Mesenchymal stem cell (in vitro differentiated cells and primary cell): ENCODE data around the gene IL18RAP.

Experiments
- DNase-seq: peaks from one replicate; pipeline ENCODE4 v3.0.0-alpha.2; 2013
- H2AFZ ChIP-seq: one replicate; pipeline ENCODE4 v1.6.1; 2013; ENCODE audit warnings: low read depth, mild to moderate bottlenecking, control low read depth, inconsistent platforms, low read length, moderate library complexity
- H2AK5ac ChIP-seq: 2 replicates; pipeline ENCODE4 v1.6.1; 2013; ENCODE audit warnings: low read length, moderate library complexity, mild to moderate bottlenecking, inconsistent platforms; ENCODE audit not compliant: severe bottlenecking
- H2BK120ac ChIP-seq: one replicate; pipeline ENCODE4 v1.6.1; 2013; ENCODE audit warnings: low read depth, mild to moderate bottlenecking, inconsistent platforms, low read length, moderate library complexity
- H2BK12ac ChIP-seq, 2 experiments: one replicate each; pipeline ENCODE4 v1.6.1; 2013; ENCODE audit warnings: inconsistent platforms in 2 of 2, low read length in 2 of 2, mild to moderate bottlenecking in 2 of 2, moderate library complexity in 2 of 2, control low read depth in 1 of 2
- H2BK15ac ChIP-seq: one replicate; pipeline ENCODE4 v1.6.1; 2013; ENCODE audit warnings: mild to moderate bottlenecking, low read depth, inconsistent platforms; ENCODE audit not compliant: poor library complexity, severe bottlenecking
- H2BK5ac ChIP-seq: 2 replicates; pipeline ENCODE4 v1.6.1; 2013; ENCODE audit warnings: low read depth, mild to moderate bottlenecking, low read length, control low read depth, inconsistent platforms; ENCODE audit not compliant: poor library complexity, severe bottlenecking
- H3K14ac ChIP-seq, 2 experiments: one replicate each; pipeline ENCODE4 v1.6.1; 2013; ENCODE audit warnings: inconsistent platforms in 2 of 2, low read length in 2 of 2, control low read depth in 1 of 2, mild to moderate bottlenecking in 1 of 2, moderate library complexity in 1 of 2
- H3K18ac ChIP-seq, 2 experiments: one replicate each; pipeline ENCODE4 v1.6.1; 2013; ENCODE audit warnings: inconsistent platforms in 2 of 2, low read length in 2 of 2, control low read depth in 1 of 2, low read depth in 1 of 2, mild to moderate bottlenecking in 1 of 2
- H3K23ac ChIP-seq, 2 experiments: one replicate each; pipeline ENCODE4 v1.6.1; 2013; ENCODE audit warnings: inconsistent platforms in 2 of 2, low read length in 2 of 2, mild to moderate bottlenecking in 2 of 2, moderate library complexity in 2 of 2, control low read depth in 1 of 2
- H3K27ac ChIP-seq: 2 replicates; pipeline ENCODE4 v1.5.1; 2013; ENCODE audit warnings: mild to moderate bottlenecking, moderate library complexity, low read length, control low read depth, inconsistent platforms; ENCODE audit not compliant: poor library complexity, severe bottlenecking
- H3K27me3 ChIP-seq, 2 experiments: 2 replicates each; pipeline versions ENCODE4 v1.6.1 to v1.7.0; 2013; ENCODE audit warnings: low read length in 2 of 2, mild to moderate bottlenecking in 2 of 2, moderate library complexity in 2 of 2, control low read depth in 1 of 2, inconsistent platforms in 1 of 2; ENCODE audit not compliant: control insufficient read depth in 1 of 2, insufficient read depth in 1 of 2
- H3K36me3 ChIP-seq, 2 experiments: 2 replicates each; pipeline versions ENCODE4 v1.6.1 to v1.7.0; 2013; ENCODE audit warnings: low read length in 2 of 2, control low read depth in 1 of 2, inconsistent platforms in 1 of 2, low read depth in 1 of 2, mild to moderate bottlenecking in 1 of 2; ENCODE audit not compliant: insufficient read depth in 2 of 2, control insufficient read depth in 1 of 2
- H3K4ac ChIP-seq, 2 experiments: one replicate each; pipeline ENCODE4 v1.6.1; 2013; ENCODE audit warnings: inconsistent platforms in 2 of 2, low read length in 2 of 2, mild to moderate bottlenecking in 2 of 2, moderate library complexity in 2 of 2, control low read depth in 1 of 2, low read depth in 1 of 2
- H3K4me1 ChIP-seq: 2 replicates; pipeline ENCODE4 v1.6.1; 2013; ENCODE audit warnings: low read depth, low read length, control low read depth; ENCODE audit not compliant: control insufficient read depth, insufficient read depth
- H3K4me2 ChIP-seq: 2 replicates; pipeline ENCODE4 v1.6.1; 2013; ENCODE audit warnings: low read length, mild to moderate bottlenecking, inconsistent platforms; ENCODE audit not compliant: poor library complexity, severe bottlenecking
- H3K4me3 ChIP-seq, 2 experiments: 2 replicates each; pipeline versions ENCODE4 v1.5.1 to v1.7.0; 2013; ENCODE audit warnings: low read length in 2 of 2, mild to moderate bottlenecking in 2 of 2, control low read depth in 1 of 2, low read depth in 1 of 2; ENCODE audit not compliant: insufficient read depth in 1 of 2
- H3K79me1 ChIP-seq: replicated peaks from 2 replicates; pipeline ENCODE4 v1.6.1; 2013; ENCODE audit warnings: mild to moderate bottlenecking, control low read depth, low read length, inconsistent platforms; ENCODE audit not compliant: poor library complexity, severe bottlenecking
- H3K9ac ChIP-seq: 2 replicates; pipeline ENCODE4 v1.7.0; 2013; ENCODE audit warnings: mild to moderate bottlenecking, low read length, moderate library complexity
- H3K9me3 ChIP-seq: 2 replicates; pipeline ENCODE4 v1.7.0; 2013; ENCODE audit warnings: mild to moderate bottlenecking, low read length; ENCODE audit not compliant: control insufficient read depth
- H4K8ac ChIP-seq: one replicate; pipeline ENCODE4 v1.6.1; 2013; ENCODE audit warnings: inconsistent platforms, mild to moderate bottlenecking, low read length, moderate library complexity
- H4K91ac ChIP-seq: one replicate; pipeline ENCODE4 v1.6.1; 2013; ENCODE audit warnings: mild to moderate bottlenecking, low read length, inconsistent platforms
- WGBS: methylation state at CpG from one replicate; pipeline ENCODE4 v1.1.7; 2013; ENCODE audit warnings: mixed read lengths; 5-methylcytosine and 5-hydroxymethylcytosine counted together

Gene IL18RAP

GRCh38 chr2:102487761-102488462 is 65.0 kb downstream of the IL18RAP start:
- Histone ChIP-seq H2BK15ac (no peak overlapping the region), H3K4ac (no peak overlapping the region), H2AK5ac (no peak overlapping the region), H3K79me1 (no peaks in the 10 kb centered on the region), H2BK120ac (no peak overlapping the region), H3K23ac (no peak overlapping the region), H4K8ac (peak overlapping the region; percentile 22), H4K91ac (no peak overlapping the region), H3K4me3 (no peak overlapping the region), H3K27me3 (peaks cover 3 to 11% of the 10 kb centered on the region in 2 experiments), H3K4me1 (peaks cover 8% of the 10 kb centered on the region), H3K18ac (no peak overlapping the region), H3K14ac (no peak overlapping the region), H3K9ac (peak overlapping the region; percentile 39), H2BK5ac (peak overlapping the region; percentile 70), H2AFZ (no peak overlapping the region), H3K4me2 (no peak overlapping the region), H3K36me3 (no peaks in the 10 kb centered on the region), H3K27ac (peak overlapping the region; percentile 85), H2BK12ac (no peak overlapping the region), H3K9me3 (no peaks in the 10 kb centered on the region)
- DNase-seq = peak; percentile 77
- 56% methylated on average over 6 of the region's 8 CpGs for WGBS

GRCh38 chr2:102489646-102490045 is 66.7 kb downstream of the IL18RAP start:
- no peak overlapping the region for H2BK120ac ChIP-seq
- no peak overlapping the region for H3K23ac ChIP-seq
- no peak overlapping the region for H2AFZ ChIP-seq
- no peak overlapping the region for H4K91ac ChIP-seq
- no peak overlapping the region for H3K9ac ChIP-seq
- H3K14ac ChIP-seq = no peak overlapping the region
- H3K79me1 ChIP-seq = no peaks in the 10 kb centered on the region
- H3K27ac ChIP-seq = no peak overlapping the region
- DNase-seq = no peak
- no peaks in the 10 kb centered on the region for H3K36me3 ChIP-seq
- no peak overlapping the region for H2BK5ac ChIP-seq
- H3K4ac ChIP-seq = no peak overlapping the region
- peaks cover 3 to 6% of the 10 kb centered on the region in 2 experiments for H3K27me3 ChIP-seq
- H4K8ac ChIP-seq = no peak overlapping the region
- H3K18ac ChIP-seq = no peak overlapping the region
- no peaks in the 10 kb centered on the region for H3K9me3 ChIP-seq
- H2BK12ac ChIP-seq = no peak overlapping the region
- WGBS = 91% methylated on average over 1 of the region's 1 CpG
- H3K4me1 ChIP-seq = peaks cover 8% of the 10 kb centered on the region
- no peak overlapping the region for H2AK5ac ChIP-seq
- H3K4me2 ChIP-seq = no peak overlapping the region
- H2BK15ac ChIP-seq = no peak overlapping the region
- no peak overlapping the region for H3K4me3 ChIP-seq

- no peak overlapping the region for H2BK12ac ChIP-seq
- no peak overlapping the region for H2AFZ ChIP-seq
- no peaks in the 10 kb centered on the region for H3K79me1 ChIP-seq
- H3K4ac ChIP-seq = no peak overlapping the region
- no peak overlapping the region for H2AK5ac ChIP-seq
- H2BK5ac ChIP-seq = no peak overlapping the region
- H3K4me2 ChIP-seq = no peak overlapping the region
- peaks cover 6% of the 10 kb centered on the region for H3K4me1 ChIP-seq
- H3K27me3 ChIP-seq = peaks cover 0 to 5% of the 10 kb centered on the region in 2 experiments
- no peak overlapping the region for H2BK120ac ChIP-seq
- H3K27ac ChIP-seq = no peak overlapping the region
- no peaks in the 10 kb centered on the region for H3K9me3 ChIP-seq
- no peaks in the 10 kb centered on the region for H3K36me3 ChIP-seq
- H3K18ac ChIP-seq = no peak overlapping the region
- no peak for DNase-seq
- no peak overlapping the region for H3K14ac ChIP-seq
- H4K8ac ChIP-seq = no peak overlapping the region
- no peak overlapping the region for H2BK15ac ChIP-seq
- no peak overlapping the region for H3K9ac ChIP-seq
- no peak overlapping the region for H3K23ac ChIP-seq
- H3K4me3 ChIP-seq = no peak overlapping the region
- H4K91ac ChIP-seq = no peak overlapping the region
Measured at GRCh38 chr2:102492006-102492405, 69.0 kb downstream of the IL18RAP start.

GRCh38 chr2:102494570-102494969 is 71.6 kb downstream of the IL18RAP start:
- no peak for DNase-seq
- H3K27me3 ChIP-seq = peaks cover 0 to 7% of the 10 kb centered on the region in 2 experiments
- no peak overlapping the region for H2AK5ac ChIP-seq
- H3K23ac ChIP-seq = no peak overlapping the region
- H2AFZ ChIP-seq = no peak overlapping the region
- WGBS = no CpG with 5 or more reads among the region's 1 CpG
- no peak overlapping the region for H3K27ac ChIP-seq
- H2BK12ac ChIP-seq = no peak overlapping the region
- no peak overlapping the region for H2BK120ac ChIP-seq
- no peaks in the 10 kb centered on the region for H3K36me3 ChIP-seq
- no peaks in the 10 kb centered on the region for H3K4me1 ChIP-seq
- H3K4me3 ChIP-seq = no peak overlapping the region
- H3K9ac ChIP-seq = no peak overlapping the region
- no peak overlapping the region for H3K4ac ChIP-seq
- no peak overlapping the region for H4K8ac ChIP-seq
- no peaks in the 10 kb centered on the region for H3K9me3 ChIP-seq
- no peak overlapping the region for H2BK15ac ChIP-seq
- no peak overlapping the region for H2BK5ac ChIP-seq
- H3K79me1 ChIP-seq = no peaks in the 10 kb centered on the region
- H4K91ac ChIP-seq = no peak overlapping the region
- no peak overlapping the region for H3K4me2 ChIP-seq
- H3K18ac ChIP-seq = no peak overlapping the region
- H3K14ac ChIP-seq = no peak overlapping the region
